Measurements from ENCODE around the gene JAZF1.

DNA sequence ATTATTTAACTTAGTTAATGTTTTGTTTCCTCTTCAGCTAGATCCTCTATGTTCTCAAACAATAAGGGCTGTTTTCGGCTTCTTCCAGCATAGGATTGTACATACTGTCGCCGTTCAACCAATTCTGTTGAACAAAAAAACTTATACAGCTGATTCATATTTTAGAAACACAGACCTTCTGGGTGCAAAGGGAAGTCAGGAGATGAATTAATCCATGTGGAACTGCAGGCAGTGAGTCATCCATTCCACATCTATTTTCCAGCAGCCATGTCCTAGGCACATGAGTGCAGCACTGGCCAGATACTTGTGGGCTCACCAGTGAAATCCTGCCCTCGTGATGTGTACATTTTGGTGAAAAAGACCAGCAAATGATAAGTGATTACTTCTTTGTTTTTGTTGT is 163.2 kb downstream of the JAZF1 start:
- TF ChIP-seq, protein P1, sequence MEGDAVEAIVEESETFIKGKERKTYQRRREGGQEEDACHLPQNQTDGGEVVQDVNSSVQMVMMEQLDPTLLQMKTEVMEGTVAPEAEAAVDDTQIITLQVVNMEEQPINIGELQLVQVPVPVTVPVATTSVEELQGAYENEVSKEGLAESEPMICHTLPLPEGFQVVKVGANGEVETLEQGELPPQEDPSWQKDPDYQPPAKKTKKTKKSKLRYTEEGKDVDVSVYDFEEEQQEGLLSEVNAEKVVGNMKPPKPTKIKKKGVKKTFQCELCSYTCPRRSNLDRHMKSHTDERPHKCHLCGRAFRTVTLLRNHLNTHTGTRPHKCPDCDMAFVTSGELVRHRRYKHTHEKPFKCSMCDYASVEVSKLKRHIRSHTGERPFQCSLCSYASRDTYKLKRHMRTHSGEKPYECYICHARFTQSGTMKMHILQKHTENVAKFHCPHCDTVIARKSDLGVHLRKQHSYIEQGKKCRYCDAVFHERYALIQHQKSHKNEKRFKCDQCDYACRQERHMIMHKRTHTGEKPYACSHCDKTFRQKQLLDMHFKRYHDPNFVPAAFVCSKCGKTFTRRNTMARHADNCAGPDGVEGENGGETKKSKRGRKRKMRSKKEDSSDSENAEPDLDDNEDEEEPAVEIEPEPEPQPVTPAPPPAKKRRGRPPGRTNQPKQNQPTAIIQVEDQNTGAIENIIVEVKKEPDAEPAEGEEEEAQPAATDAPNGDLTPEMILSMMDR (IDR thresholded peaks at IDR 0.05), result no peak
- TF ChIP-seq POLR2A (IDR thresholded peaks at IDR 0.05), result no peak
